ENCODE measurements around the gene CBLC. TPM values are rescaled to one million over a fixed set of nuclear protein-coding genes. Genes with fewer than 3 reads are reported as not detected.

Gene CBLC
- total RNA-seq, 1 experiment from 2014 or later = 42.3 TPM

GRCh38 chr19:44731081-44731480 is 46.6 kb upstream of the CBLC start:
- Mint-ChIP-seq H3K4me1 (ENCODE audit: low read depth, unreplicated experiment) (peaks cover 6% of the 10 kb centered on the region), H3K27me3 (ENCODE audit: insufficient read depth, unreplicated experiment) (no peaks in the 10 kb centered on the region), H3K9me3 (ENCODE audit: unreplicated experiment) (no peaks in the 10 kb centered on the region), H3K4me3 (ENCODE audit: unreplicated experiment) (no peak overlapping the region), H3K36me3 (ENCODE audit: insufficient read depth, unreplicated experiment) (no peaks in the 10 kb centered on the region), H3K27ac (ENCODE audit: unreplicated experiment) (no peak overlapping the region)
- no peaks in the 10 kb centered on the region for H3K9me3 ChIP-seq
- no peak for DNase-seq
- H3K36me3 ChIP-seq (ENCODE audit: control insufficient read depth, insufficient read depth, low read length) = no peaks in the 10 kb centered on the region
- TF ChIP-seq CTCF (IDR thresholded peaks at IDR 0.05; ENCODE audit: insufficient read depth in 1 of 2, low read depth in 1 of 2, low read length in 1 of 2, severe bottlenecking in 1 of 2, unreplicated experiment in 1 of 2) = no peak
- H3K27me3 ChIP-seq (replicated peaks; ENCODE audit: control insufficient read depth, insufficient read depth, low read length) = no peaks in the 10 kb centered on the region
- CTCF ChIA-PET = interaction anchor here (4.2 kb wide), 1 partner anchor 40 kb away, joined by 11 read pairs; no protein-coding TSS in a partner anchor
- no peak overlapping the region for H3K4me3 ChIP-seq (ENCODE audit: low read depth, low read length)
- no TSS peak for BruUV-seq (replicated peaks)
- POLR2A ChIA-PET = no interaction called here
- intact Hi-C loops (cut with micrococcal nuclease; ENCODE audit: unreplicated experiment) = no loop called here
- H3K4me1 ChIP-seq = peaks cover 12% of the 10 kb centered on the region

DNA sequence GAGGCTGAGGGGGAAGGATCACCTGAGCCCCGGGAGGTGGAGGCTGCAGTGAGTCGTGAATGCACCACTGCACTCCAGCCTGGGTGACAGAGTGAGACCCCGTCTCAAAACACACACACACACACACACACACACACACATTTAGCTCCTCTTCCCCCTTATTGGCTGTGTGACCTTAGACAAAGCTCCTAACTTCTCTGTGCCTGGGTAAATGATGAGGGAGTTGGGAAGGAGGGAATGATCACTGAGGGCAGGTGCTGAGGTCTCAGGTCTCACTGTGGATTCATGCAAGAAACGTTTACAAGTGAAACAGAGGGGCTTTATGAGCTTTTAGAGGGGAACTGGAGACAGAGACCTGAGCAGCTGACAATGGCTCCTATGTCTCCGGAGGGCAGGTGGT is 46.1 kb upstream of the CBLC start:
- Mint-ChIP-seq H3K4me3 (ENCODE audit: unreplicated experiment) (no peak overlapping the region), H3K27ac (ENCODE audit: unreplicated experiment) (no peak overlapping the region), H3K4me1 (ENCODE audit: low read depth, unreplicated experiment) (peaks cover under 1% of the 10 kb centered on the region), H3K36me3 (ENCODE audit: insufficient read depth, unreplicated experiment) (no peaks in the 10 kb centered on the region), H3K27me3 (ENCODE audit: insufficient read depth, unreplicated experiment) (no peaks in the 10 kb centered on the region), H3K9me3 (ENCODE audit: unreplicated experiment) (no peaks in the 10 kb centered on the region)
- DNase-seq = no peak
- intact Hi-C loops (cut with micrococcal nuclease; ENCODE audit: unreplicated experiment) = no loop called here
- ChIA-PET CTCF (interaction anchor here (4.2 kb wide), 1 partner anchor 39 kb away, joined by 11 read pairs; no protein-coding TSS in a partner anchor), POLR2A (no interaction called here)
- no TSS peak for BruUV-seq (replicated peaks)
- H3K36me3 ChIP-seq (ENCODE audit: control insufficient read depth, insufficient read depth, low read length) = no peaks in the 10 kb centered on the region
- no peaks in the 10 kb centered on the region for H3K27me3 ChIP-seq (replicated peaks; ENCODE audit: control insufficient read depth, insufficient read depth, low read length)
- H3K9me3 ChIP-seq = no peaks in the 10 kb centered on the region
- H3K4me3 ChIP-seq (ENCODE audit: low read depth, low read length) = no peak overlapping the region
- H3K4me1 ChIP-seq = peaks cover 8% of the 10 kb centered on the region; the same call in 1 of the 2 replicates
- TF ChIP-seq CTCF (IDR thresholded peaks at IDR 0.05; ENCODE audit: insufficient read depth in 1 of 2, low read depth in 1 of 2, low read length in 1 of 2, severe bottlenecking in 1 of 2, unreplicated experiment in 1 of 2) = no peak

DNA sequence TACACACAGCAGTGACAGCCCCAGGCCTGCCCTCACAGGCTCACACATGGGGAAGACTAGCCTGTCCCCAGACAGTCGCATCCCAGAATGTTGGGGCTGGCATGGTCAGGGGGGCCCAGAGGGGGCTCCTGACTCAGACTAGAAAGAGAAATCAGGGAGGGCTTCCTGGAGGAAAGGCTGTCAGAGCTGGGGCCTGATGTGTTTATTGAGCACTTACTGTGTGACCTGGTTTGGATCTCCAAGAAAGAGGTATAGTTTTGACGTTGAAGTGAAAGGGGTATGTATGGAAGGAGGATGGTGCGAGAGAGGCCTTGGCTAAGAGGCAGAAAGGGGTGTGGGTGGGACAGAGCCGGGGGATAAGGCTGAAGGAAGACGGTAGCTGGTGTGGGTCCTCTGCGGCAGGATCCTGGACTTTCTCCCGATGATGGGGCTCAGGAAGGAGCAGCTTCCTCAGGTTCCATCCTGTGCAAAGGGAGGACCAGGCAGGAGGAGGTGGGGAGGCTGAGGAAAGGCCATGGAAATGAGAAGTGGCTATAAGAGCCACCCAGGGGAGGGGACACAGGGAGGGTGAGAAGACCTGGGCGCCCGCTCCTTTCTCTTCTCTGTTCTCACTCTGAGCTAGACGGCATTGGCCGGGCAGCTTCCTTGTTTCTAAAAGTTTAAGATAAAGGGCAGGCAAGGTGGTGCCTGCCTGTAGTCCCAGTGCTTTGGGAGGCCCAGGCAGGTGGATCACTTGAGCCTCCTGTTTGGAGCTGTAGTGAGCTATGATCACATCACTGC is 45.3 kb upstream of the CBLC start:
- POLR2A ChIA-PET = interaction anchor here (0.6 kb wide), 1 partner anchor 114 kb away, joined by 10 read pairs; the partner anchor contains the start of gene NECTIN2
- no peak overlapping the region for H3K27ac Mint-ChIP-seq (ENCODE audit: unreplicated experiment)
- Histone ChIP-seq H3K27me3 (replicated peaks; ENCODE audit: control insufficient read depth, insufficient read depth, low read length) (no peaks in the 10 kb centered on the region), H3K4me1 (0 out of 2 replicates have a peak, but pooled peaks cover 8% of the 10 kb centered on the region), H3K9me3 (no peaks in the 10 kb centered on the region), H3K36me3 (ENCODE audit: control insufficient read depth, insufficient read depth, low read length) (no peaks in the 10 kb centered on the region), H3K4me3 (ENCODE audit: low read depth, low read length) (no peak overlapping the region)
- H3K4me1 Mint-ChIP-seq (ENCODE audit: low read depth, unreplicated experiment) = no peaks in the 10 kb centered on the region
- H3K4me3 Mint-ChIP-seq (ENCODE audit: unreplicated experiment) = no peak overlapping the region
- intact Hi-C loops (cut with micrococcal nuclease; ENCODE audit: unreplicated experiment) = no loop called here
- no peaks in the 10 kb centered on the region for H3K36me3 Mint-ChIP-seq (ENCODE audit: insufficient read depth, unreplicated experiment)
- no peaks in the 10 kb centered on the region for H3K9me3 Mint-ChIP-seq (ENCODE audit: unreplicated experiment)
- no peak for DNase-seq
- CTCF ChIA-PET = interaction anchor here (0.8 to 4.2 kb wide), 2 partner anchors 8 to 38 kb away, joined by 3 to 11 read pairs; no protein-coding TSS in a partner anchor
- H3K27me3 Mint-ChIP-seq (ENCODE audit: insufficient read depth, unreplicated experiment) = no peaks in the 10 kb centered on the region
- BruUV-seq (replicated peaks) = no TSS peak
- TF ChIP-seq CTCF (IDR thresholded peaks at IDR 0.05; ENCODE audit: insufficient read depth in 1 of 2, low read depth in 1 of 2, low read length in 1 of 2, severe bottlenecking in 1 of 2, unreplicated experiment in 1 of 2) = no peak
